H1 (cell line): Measurements from ENCODE around the gene DHRS9. TPM values are rescaled to one million over a fixed set of nuclear protein-coding genes. Genes with fewer than 3 reads are reported as not detected.

Experiments
- CTCF ChIA-PET: fragments of 300-600 bp; sonication (Branson Sonifier 250); formaldehyde crosslinking; loops from one replicate; lab custom pipeline; 2021; ENCODE audit not compliant: partially characterized antibody; lab: Charles Lee
- POLR2A ChIA-PET: fragments of 300-600 bp; sonication (Branson Sonifier 250); formaldehyde crosslinking; loops from one replicate; lab custom pipeline; 2021; ENCODE audit warnings: inconsistent platforms; ENCODE audit not compliant: partially characterized antibody; lab: Charles Lee
- DNase-seq, 2 experiments: peaks; one replicate each; pipeline versions ENCODE4 v3.0.0 to v3.0.0-alpha.2; 2010 to 2022; ENCODE audit warnings: low spot score in 2 of 2, low read depth in 1 of 2, mixed read lengths in 1 of 2
- FAIRE-seq: peaks from 2 replicates; lab custom pipeline; 2011; peaks lifted over from hg19 to GRCh38; lab: Jason Lieb, UNC
- H2AFZ ChIP-seq: 2 replicates; pipeline ENCODE4 v1.8.1; 2012; ENCODE audit warnings: low read length, inconsistent platforms
- H2AK5ac ChIP-seq: 2 replicates; pipeline ENCODE4 v1.6.1; 2013; ENCODE audit warnings: low read depth, low read length
- H2BK120ac ChIP-seq: replicated peaks from 2 replicates; pipeline ENCODE3; 2013; ENCODE audit warnings: low read depth, low read length, inconsistent platforms
- H2BK12ac ChIP-seq: 2 replicates; pipeline ENCODE4 v1.6.1; 2013; ENCODE audit warnings: low read depth, low read length
- H2BK15ac ChIP-seq: 2 replicates; pipeline ENCODE4 v1.6.1; 2013; ENCODE audit warnings: low read length
- H2BK20ac ChIP-seq: 2 replicates; pipeline ENCODE4 v1.6.1; 2013; ENCODE audit warnings: low read length
- H2BK5ac ChIP-seq: 2 replicates; pipeline ENCODE4 v1.6.1; 2013; ENCODE audit warnings: low read depth, low read length
- H3K14ac ChIP-seq: 2 replicates; pipeline ENCODE4 v1.6.1; 2013; ENCODE audit warnings: inconsistent platforms; ENCODE audit not compliant: insufficient read length
- H3K18ac ChIP-seq: 2 replicates; pipeline ENCODE4 v1.6.1; 2013; ENCODE audit warnings: low read length; ENCODE audit errors: extremely low read depth
- H3K23ac ChIP-seq: 2 replicates; pipeline ENCODE4 v1.6.1; 2013; ENCODE audit warnings: inconsistent platforms; ENCODE audit not compliant: insufficient read length
- H3K23me2 ChIP-seq: 2 replicates; pipeline ENCODE4 v1.6.1; 2013; ENCODE audit warnings: low read depth, low read length
- H3K27ac ChIP-seq: 2 replicates; pipeline ENCODE4 v1.6.1; 2011; ENCODE audit warnings: low read depth, low read length, inconsistent platforms
- H3K27me3 ChIP-seq, 4 experiments: replicated peaks in 1 of 4; 1 replicate in 1 of 4; 2 replicates in 3 of 4; pipeline versions ENCODE4 v1.6.1 to v1.8.1; 2011 to 2013; ENCODE audit warnings: low read length in 3 of 4, mild to moderate bottlenecking in 3 of 4, inconsistent platforms in 2 of 4, mixed read lengths in 2 of 4, moderate library complexity in 1 of 4; ENCODE audit not compliant: control insufficient read depth in 3 of 4, insufficient read depth in 3 of 4; ENCODE audit errors: extremely low read depth in 1 of 4
- H3K36me3 ChIP-seq, 4 experiments: 2 replicates each; pipeline versions ENCODE4 v1.6.1 to v1.8.1; 2011 to 2013; ENCODE audit warnings: mild to moderate bottlenecking in 4 of 4, low read length in 3 of 4, moderate library complexity in 2 of 4, control low read depth in 1 of 4, inconsistent platforms in 1 of 4; ENCODE audit not compliant: insufficient read depth in 4 of 4, control insufficient read depth in 2 of 4
- H3K4ac ChIP-seq: replicated peaks from 2 replicates; pipeline ENCODE3; 2013; ENCODE audit warnings: low read length, low read depth, mixed read lengths, inconsistent platforms; ENCODE audit not compliant: insufficient read length
- H3K4me1 ChIP-seq, 4 experiments: replicated peaks in 1 of 4; 1 replicate in 1 of 4; 2 replicates in 3 of 4; pipeline versions ENCODE4 v1.6.1 to v1.8.1; 2011 to 2013; ENCODE audit warnings: low read length in 3 of 4, inconsistent platforms in 2 of 4, mixed read lengths in 1 of 4; ENCODE audit not compliant: insufficient read depth in 4 of 4, control insufficient read depth in 3 of 4
- H3K4me2 ChIP-seq, 2 experiments: 2 replicates each; pipeline versions ENCODE4 v1.6.1 to v1.8.1; 2011 to 2013; ENCODE audit warnings: low read depth in 2 of 2, low read length in 2 of 2, control low read depth in 1 of 2, inconsistent platforms in 1 of 2, mild to moderate bottlenecking in 1 of 2; ENCODE audit not compliant: insufficient read depth in 1 of 2
- H3K4me3 ChIP-seq, 4 experiments: fragments of 200-600, 300-600 bp in 1 of 4; sonication (generic), shearing (Covaris generic), sonication (Bioruptor Twin) in 1 of 4; 2 replicates each; pipeline versions ENCODE4 v1.5.1 to v1.8.1; 2011 to 2016; ENCODE audit warnings: low read length in 4 of 4, low read depth in 3 of 4, control low read depth in 2 of 4, inconsistent platforms in 2 of 4, mild to moderate bottlenecking in 2 of 4, mixed read lengths in 1 of 4, moderate library complexity in 1 of 4; ENCODE audit not compliant: insufficient read depth in 2 of 4; ENCODE audit errors: extremely low read depth in 1 of 4
- H3K56ac ChIP-seq: replicated peaks from 2 replicates; pipeline ENCODE3; 2013; ENCODE audit warnings: low read depth, mild to moderate bottlenecking, mixed read lengths, low read length, inconsistent platforms; ENCODE audit not compliant: insufficient read length
- H3K79me1 ChIP-seq: 2 replicates; pipeline ENCODE4 v1.6.1; 2013; ENCODE audit warnings: low read depth, low read length, control low read depth
- H3K79me2 ChIP-seq, 2 experiments: 2 replicates each; pipeline versions ENCODE4 v1.6.1 to v1.8.1; 2012 to 2013; ENCODE audit warnings: low read length in 2 of 2, mild to moderate bottlenecking in 2 of 2, inconsistent platforms in 1 of 2; ENCODE audit not compliant: insufficient read depth in 2 of 2, control insufficient read depth in 1 of 2
- H3K9ac ChIP-seq, 4 experiments: replicated peaks in 1 of 4; 1 replicate in 1 of 4; 2 replicates in 3 of 4; pipeline versions ENCODE4 v1.6.1 to v1.8.1; 2011 to 2013; ENCODE audit warnings: low read depth in 3 of 4, low read length in 3 of 4, control low read depth in 2 of 4, mild to moderate bottlenecking in 2 of 4, moderate library complexity in 2 of 4, inconsistent platforms in 1 of 4; ENCODE audit errors: extremely low read depth in 1 of 4
- H3K9me3 ChIP-seq, 2 experiments: 2 replicates each; pipeline versions ENCODE4 v1.6.1 to v1.8.1; 2012 to 2013; ENCODE audit warnings: mild to moderate bottlenecking in 2 of 2, moderate library complexity in 2 of 2, control low read depth in 1 of 2, inconsistent platforms in 1 of 2, low read depth in 1 of 2, low read length in 1 of 2, mixed read lengths in 1 of 2; ENCODE audit not compliant: insufficient read depth in 2 of 2
- H4K20me1 ChIP-seq, 2 experiments: replicated peaks in 1 of 2; 2 replicates each; pipeline versions ENCODE3 to v1.8.1; 2011 to 2013; ENCODE audit warnings: inconsistent platforms in 2 of 2, low read length in 2 of 2, mild to moderate bottlenecking in 1 of 2; ENCODE audit not compliant: insufficient read depth in 2 of 2, control insufficient read depth in 1 of 2
- H4K5ac ChIP-seq: 2 replicates; pipeline ENCODE4 v1.6.1; 2013; ENCODE audit warnings: low read length, low read depth, mixed read lengths, inconsistent platforms; ENCODE audit not compliant: insufficient read length
- H4K8ac ChIP-seq: 2 replicates; pipeline ENCODE4 v1.8.0; 2013; ENCODE audit warnings: mild to moderate bottlenecking, moderate library complexity, low read length, inconsistent platforms; ENCODE audit not compliant: insufficient read depth; ENCODE audit errors: extremely low read depth
- H4K91ac ChIP-seq: replicated peaks from 2 replicates; pipeline ENCODE3; 2013; ENCODE audit warnings: low read length, mixed read lengths, inconsistent platforms; ENCODE audit not compliant: insufficient read length
- TCF12 ChIP-seq: IDR thresholded peaks from 2 replicates; pipeline ENCODE4 v1.6.1; 2011; ENCODE audit warnings: low read depth, mild to moderate bottlenecking, low read length
- ZNF274 ChIP-seq: IDR thresholded peaks from 2 replicates; pipeline ENCODE4 v1.7.0; 2012; ENCODE audit warnings: low read length, borderline replicate concordance; ENCODE audit errors: extremely low read depth
- polyA plus RNA-seq, 7 experiments: library from polyadenylated mRNA; depleted of rRNA in 3 of 7; stranded (reverse) in 5 of 7; unstranded in 2 of 7; fragments of >200 nt in 5 of 7; fragments of 200-250 nt in 2 of 7; gene quantifications; 1 replicate in 5 of 7; 2 replicates in 1 of 7; 4 replicates in 1 of 7; pipeline versions ENCODE4 v1.2.1 to v1.2.3, GENCODE V29; 2011 to 2013; ENCODE audit warnings: missing spikeins in 2 of 7, mixed read lengths in 2 of 7
- total RNA-seq: library from RNA; stranded (reverse); fragmentation: NEBNext Ultra II Directional; extraction: Animal tissue kit (Norgen Biotek cat#: 25700); gene quantifications from 2 replicates; pipeline ENCODE4 v1.2.1, GENCODE V29; 2021
- TF ChIP-seq, protein P1 (sequence below): IDR thresholded peaks from 2 replicates; pipeline ENCODE4 v1.6.1; 2011; ENCODE audit warnings: low read length, improper control_type of control experiment
- TF ChIP-seq, protein P2 (sequence below): IDR thresholded peaks from 2 replicates; pipeline ENCODE4 v1.6.1; 2011; ENCODE audit warnings: low read depth, mild to moderate bottlenecking, low read length; ENCODE audit not compliant: insufficient read depth
- TF ChIP-seq, protein P3 (sequence below): IDR thresholded peaks from 2 replicates; pipeline ENCODE4 v1.6.1; 2012; ENCODE audit warnings: inconsistent platforms

DHRS9 gene
- total and polyA plus RNA-seq, 2 of the 8 experiments (the other 6 are each of a cell fraction or from before 2014, with no cell fraction given), result not detected

DNA sequence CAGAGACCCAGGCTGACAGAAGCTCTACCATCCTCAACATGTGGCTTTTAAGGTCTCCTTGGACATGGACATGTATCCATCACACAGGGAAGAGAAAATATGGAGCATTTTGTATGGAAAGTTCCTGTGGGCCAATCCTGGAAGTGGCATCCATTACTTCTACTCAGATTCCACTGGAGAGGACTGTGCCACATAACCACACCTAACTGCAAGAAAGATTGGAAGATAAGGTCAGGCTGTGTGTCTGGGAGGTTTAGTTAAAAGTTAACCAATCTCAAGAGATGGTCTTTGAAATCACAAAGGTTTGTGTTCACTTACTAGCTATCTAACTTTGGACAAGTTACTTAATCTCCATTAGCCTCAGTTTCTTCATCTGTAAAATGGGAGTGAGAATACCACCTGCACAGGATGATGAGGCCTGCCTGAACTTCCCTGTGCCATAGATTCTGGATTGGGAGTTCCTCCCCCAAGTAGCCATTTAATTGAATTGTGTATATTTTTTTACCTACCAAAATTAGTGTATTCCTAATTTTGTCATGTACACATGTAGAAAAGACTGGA, 34.3 kb upstream of the DHRS9 start:
- H2BK20ac ChIP-seq, result no peak overlapping the region
- H3K4me1 ChIP-seq, result peaks cover 0 to 2% (median 0%) of the 10 kb centered on the region in 4 experiments; a peak in 1 of 7 replicates
- H3K9me3 ChIP-seq, result no peaks in the 10 kb centered on the region
- H2BK12ac ChIP-seq, result no peak overlapping the region
- H3K27ac ChIP-seq, result no peak overlapping the region
- H3K27me3 ChIP-seq, result no peaks in the 10 kb centered on the region
- POLR2A ChIA-PET, result no interaction called here
- H2BK15ac ChIP-seq, result no peak overlapping the region
- H2BK5ac ChIP-seq, result no peak overlapping the region
- no peak overlapping the region for H3K23ac ChIP-seq
- no peak overlapping the region for H4K91ac ChIP-seq
- H3K23me2 ChIP-seq, result no peaks in the 10 kb centered on the region; the same call in 1 of the 2 replicates
- no peak overlapping the region for H4K5ac ChIP-seq
- no peak overlapping the region for H3K4me3 ChIP-seq
- no peaks in the 10 kb centered on the region for H3K79me2 ChIP-seq
- no peaks in the 10 kb centered on the region for H3K36me3 ChIP-seq
- TF ChIP-seq, protein P1, sequence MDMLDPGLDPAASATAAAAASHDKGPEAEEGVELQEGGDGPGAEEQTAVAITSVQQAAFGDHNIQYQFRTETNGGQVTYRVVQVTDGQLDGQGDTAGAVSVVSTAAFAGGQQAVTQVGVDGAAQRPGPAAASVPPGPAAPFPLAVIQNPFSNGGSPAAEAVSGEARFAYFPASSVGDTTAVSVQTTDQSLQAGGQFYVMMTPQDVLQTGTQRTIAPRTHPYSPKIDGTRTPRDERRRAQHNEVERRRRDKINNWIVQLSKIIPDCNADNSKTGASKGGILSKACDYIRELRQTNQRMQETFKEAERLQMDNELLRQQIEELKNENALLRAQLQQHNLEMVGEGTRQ, result no peak
- TF ChIP-seq, protein P2, sequence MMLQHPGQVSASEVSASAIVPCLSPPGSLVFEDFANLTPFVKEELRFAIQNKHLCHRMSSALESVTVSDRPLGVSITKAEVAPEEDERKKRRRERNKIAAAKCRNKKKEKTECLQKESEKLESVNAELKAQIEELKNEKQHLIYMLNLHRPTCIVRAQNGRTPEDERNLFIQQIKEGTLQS, result no peak
- TF ChIP-seq TCF12 (no peak), ZNF274 (no peak)
- TF ChIP-seq, protein P3, sequence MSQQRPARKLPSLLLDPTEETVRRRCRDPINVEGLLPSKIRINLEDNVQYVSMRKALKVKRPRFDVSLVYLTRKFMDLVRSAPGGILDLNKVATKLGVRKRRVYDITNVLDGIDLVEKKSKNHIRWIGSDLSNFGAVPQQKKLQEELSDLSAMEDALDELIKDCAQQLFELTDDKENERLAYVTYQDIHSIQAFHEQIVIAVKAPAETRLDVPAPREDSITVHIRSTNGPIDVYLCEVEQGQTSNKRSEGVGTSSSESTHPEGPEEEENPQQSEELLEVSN, result no peak
- TF ChIP-seq, all 59 proteins: peak for 0
- H3K9ac ChIP-seq, result no peak overlapping the region
- no peak overlapping the region for H2BK120ac ChIP-seq
- no peak overlapping the region for H2AFZ ChIP-seq
- no peak overlapping the region for H3K4ac ChIP-seq
- CTCF ChIA-PET, result interaction anchor here (1.1 kb wide), 1 partner anchor 9 kb away, joined by 3 read pairs; no protein-coding TSS in a partner anchor
- no peak overlapping the region for H3K56ac ChIP-seq
- H3K18ac ChIP-seq, result no peak overlapping the region
- H4K8ac ChIP-seq, result no peak overlapping the region
- FAIRE-seq (no peak), DNase-seq (no peak)
- no peak overlapping the region for H2AK5ac ChIP-seq
- no peaks in the 10 kb centered on the region for H3K79me1 ChIP-seq
- no peak overlapping the region for H3K14ac ChIP-seq
- H3K4me2 ChIP-seq, result no peak overlapping the region
- H4K20me1 ChIP-seq, result no peaks in the 10 kb centered on the region
